DND-41 (cell line): ENCODE measurements around the gene SLC24A3.

Experiments
- EZH2 ChIP-seq: IDR thresholded peaks from 3 replicates; pipeline ENCODE4 v1.6.1; 2012; ENCODE audit warnings: borderline replicate concordance, low read depth, mild to moderate bottlenecking, moderate library complexity, low read length, inconsistent platforms; ENCODE audit not compliant: severe bottlenecking
- TF ChIP-seq, protein P1 (sequence below): IDR thresholded peaks from 2 replicates; pipeline ENCODE4 v1.5.1; 2012; ENCODE audit warnings: borderline replicate concordance, low read length, moderate library complexity, mild to moderate bottlenecking; ENCODE audit not compliant: poor library complexity, severe bottlenecking; ENCODE audit errors: extremely low read depth

DNA sequence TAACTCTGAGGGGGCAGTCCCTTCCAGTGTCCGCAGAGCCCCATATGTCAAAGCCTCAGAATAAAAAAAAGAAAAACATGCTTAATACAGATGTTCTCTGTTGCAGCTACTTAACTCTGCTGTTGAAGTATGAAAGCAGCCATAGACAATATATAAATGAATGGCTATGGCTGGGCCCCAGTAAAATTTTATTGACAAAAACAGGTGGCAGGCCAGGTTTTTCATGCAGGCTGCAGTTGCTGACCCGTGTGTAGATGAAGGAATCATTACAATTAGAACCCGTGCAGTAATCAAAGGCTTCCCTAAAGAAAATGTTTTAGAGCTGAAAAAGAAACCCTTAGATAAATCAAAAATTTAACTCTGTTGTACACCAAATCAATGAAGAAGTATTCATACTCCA lies 532.7 kb downstream of the SLC24A3 start:
- TF ChIP-seq, protein P1, sequence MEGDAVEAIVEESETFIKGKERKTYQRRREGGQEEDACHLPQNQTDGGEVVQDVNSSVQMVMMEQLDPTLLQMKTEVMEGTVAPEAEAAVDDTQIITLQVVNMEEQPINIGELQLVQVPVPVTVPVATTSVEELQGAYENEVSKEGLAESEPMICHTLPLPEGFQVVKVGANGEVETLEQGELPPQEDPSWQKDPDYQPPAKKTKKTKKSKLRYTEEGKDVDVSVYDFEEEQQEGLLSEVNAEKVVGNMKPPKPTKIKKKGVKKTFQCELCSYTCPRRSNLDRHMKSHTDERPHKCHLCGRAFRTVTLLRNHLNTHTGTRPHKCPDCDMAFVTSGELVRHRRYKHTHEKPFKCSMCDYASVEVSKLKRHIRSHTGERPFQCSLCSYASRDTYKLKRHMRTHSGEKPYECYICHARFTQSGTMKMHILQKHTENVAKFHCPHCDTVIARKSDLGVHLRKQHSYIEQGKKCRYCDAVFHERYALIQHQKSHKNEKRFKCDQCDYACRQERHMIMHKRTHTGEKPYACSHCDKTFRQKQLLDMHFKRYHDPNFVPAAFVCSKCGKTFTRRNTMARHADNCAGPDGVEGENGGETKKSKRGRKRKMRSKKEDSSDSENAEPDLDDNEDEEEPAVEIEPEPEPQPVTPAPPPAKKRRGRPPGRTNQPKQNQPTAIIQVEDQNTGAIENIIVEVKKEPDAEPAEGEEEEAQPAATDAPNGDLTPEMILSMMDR, result no peak
- TF ChIP-seq EZH2, result no peak
